PC-3 (cell line): ENCODE measurements around the gene MLF2. TPM values are rescaled to one million over a fixed set of nuclear protein-coding genes. Genes with fewer than 3 reads are reported as not detected.

Source experiments
- ATAC-seq: fragments of 200-7000 bp; cut with Tn5 transposase; 2 replicates; pipeline ENCODE4 v1.9.1; 2020; ENCODE audit warnings: mild to moderate bottlenecking, moderate library complexity
- BruUV-seq: library from RNA; stranded (reverse); fragments of 400-500 nt; replicated peaks from 2 replicates; lab custom pipeline; 2021; lab: Mats Ljungman, UMichigan
- CTCF ChIA-PET: fragments of 300-600 bp; sonication (Branson Sonifier 250); formaldehyde crosslinking; loops from one replicate; lab custom pipeline; 2022; ENCODE audit warnings: antibody characterized with exemption; lab: Charles Lee
- POLR2A ChIA-PET: fragments of 300-600 bp; sonication (Branson Sonifier 250); formaldehyde crosslinking; loops from one replicate; lab custom pipeline; 2022; ENCODE audit warnings: antibody characterized with exemption; ENCODE audit not compliant: unreplicated experiment; lab: Charles Lee
- DNase-seq: peaks from one replicate; pipeline ENCODE4 v3.0.0-alpha.2; 2015
- H2AFZ ChIP-seq: fragments of 300-600 bp; sonication (generic); 2 replicates; pipeline ENCODE4 v1.6.0; 2016; ENCODE audit warnings: antibody characterized with exemption, low read length
- H3F3A ChIP-seq: fragments of 300-600 bp; sonication (generic); one replicate; pipeline ENCODE4 v1.6.0; 2017; ENCODE audit warnings: antibody characterized with exemption, low read length, control low read depth, mild to moderate bottlenecking; ENCODE audit not compliant: unreplicated experiment
- H3K27ac ChIP-seq: fragments of 300-600 bp; sonication (generic); 2 replicates; pipeline ENCODE4 v1.5.1; 2016; ENCODE audit warnings: mild to moderate bottlenecking, low read length
- H3K27me3 ChIP-seq: fragments of 300-600 bp; sonication (generic); 2 replicates; pipeline ENCODE4 v1.6.1; 2016; ENCODE audit warnings: low read length, mixed read lengths
- H3K36me3 ChIP-seq: fragments of 300-600 bp; sonication (generic); 2 replicates; pipeline ENCODE4 v1.6.1; 2016; ENCODE audit warnings: low read depth, mixed run types, low read length, mixed read lengths
- H3K4me1 ChIP-seq: fragments of 300-600 bp; sonication (generic); 2 replicates; pipeline ENCODE4 v1.5.1; 2016; ENCODE audit warnings: low read length; ENCODE audit not compliant: insufficient read depth
- H3K4me2 ChIP-seq: fragments of 300-600 bp; sonication (generic); 2 replicates; pipeline ENCODE4 v1.6.0; 2016; ENCODE audit warnings: low read length
- H3K4me3 ChIP-seq: fragments of 300-600 bp; sonication (generic); 2 replicates; pipeline ENCODE4 v1.5.1; 2016; ENCODE audit warnings: mild to moderate bottlenecking, low read length, mixed read lengths
- H3K79me2 ChIP-seq: fragments of 300-600 bp; sonication (generic); 2 replicates; pipeline ENCODE4 v1.6.1; 2017; ENCODE audit warnings: low read length, mixed read lengths
- H3K9ac ChIP-seq: fragments of 300-600 bp; sonication (generic); 2 replicates; pipeline ENCODE4 v1.6.0; 2016; ENCODE audit warnings: mild to moderate bottlenecking, low read length
- H3K9me2 ChIP-seq: fragments of 300-600 bp; sonication (generic); replicated peaks from 2 replicates; pipeline ENCODE4 v1.6.1; 2016; ENCODE audit warnings: mixed run types, low read length, mixed read lengths
- H3K9me3 ChIP-seq: fragments of 300-600 bp; sonication (generic); 2 replicates; pipeline ENCODE4 v1.6.1; 2016; ENCODE audit warnings: low read length, mixed read lengths
- H4K20me1 ChIP-seq: fragments of 300-600 bp; sonication (generic); 2 replicates; pipeline ENCODE4 v1.6.1; 2016; ENCODE audit warnings: low read length, mixed read lengths
- CTCF ChIP-seq: fragments of 300-600 bp; sonication (generic); conservative IDR thresholded peaks from 2 replicates; pipeline ENCODE4 v1.5.1; 2017; ENCODE audit warnings: antibody characterized with exemption, low read depth, mild to moderate bottlenecking, low read length
- EZH2 ChIP-seq: fragments of 300-600 bp; sonication (generic); IDR thresholded peaks from one replicate; pipeline ENCODE4 v1.6.1; 2017; ENCODE audit warnings: antibody characterized with exemption, mild to moderate bottlenecking, low read length; ENCODE audit not compliant: unreplicated experiment
- EZH2phosphoT487 ChIP-seq: fragments of 300-600 bp; sonication (generic); IDR thresholded peaks from 2 replicates; pipeline ENCODE4 v1.6.1; 2018; ENCODE audit warnings: mild to moderate bottlenecking, antibody characterized with exemption, low read length, borderline replicate concordance
- intact Hi-C: fragments of 100-400 bp; cut with micrococcal nuclease; formaldehyde crosslinking; loops from 2 replicates; pipeline ENCODE4 v1.9.0; 2023
- total RNA-seq: library from RNA; depleted of rRNA; stranded (reverse); fragments of >200 nt; gene quantifications from 2 replicates; pipeline ENCODE4 v1.2.3, GENCODE V29; 2014

The MLF2 gene
- total RNA-seq, 1 experiment from 2014 or later = 222 TPM

- Histone ChIP-seq H3K9ac (no peak overlapping the region), H3K36me3 (no peaks in the 10 kb centered on the region), H4K20me1 (no peaks in the 10 kb centered on the region), H3K27me3 (no peaks in the 10 kb centered on the region), H3K4me3 (no peak overlapping the region), H2AFZ (no peak overlapping the region), H3K9me3 (no peaks in the 10 kb centered on the region), H3F3A (no peaks in the 10 kb centered on the region), H3K79me2 (no peaks in the 10 kb centered on the region), H3K4me1 (no peaks in the 10 kb centered on the region), H3K4me2 (no peak overlapping the region), H3K9me2 (no peaks in the 10 kb centered on the region), H3K27ac (no peak overlapping the region)
- CTCF ChIA-PET = no interaction called here
- no peak for ATAC-seq
- POLR2A ChIA-PET = no interaction called here
- TF ChIP-seq EZH2 (no peak), EZH2phosphoT487 (no peak), CTCF (no peak)
- DNase-seq = no peak
- BruUV-seq = no TSS peak
- intact Hi-C loops = no loop called here
Observed at GRCh38 chr12:6783828-6784227, 30.9 kb upstream of the MLF2 start.

- Histone ChIP-seq H3K4me1 (peaks cover 4% of the 10 kb centered on the region; the same call in 1 of the 2 replicates), H3K9me3 (no peaks in the 10 kb centered on the region), H3K36me3 (no peaks in the 10 kb centered on the region), H4K20me1 (no peaks in the 10 kb centered on the region), H3K4me2 (no peak overlapping the region), H3K4me3 (no peak overlapping the region), H3K9ac (no peak overlapping the region), H3F3A (no peaks in the 10 kb centered on the region), H3K79me2 (no peaks in the 10 kb centered on the region), H3K27ac (no peak overlapping the region), H2AFZ (no peak overlapping the region), H3K27me3 (no peaks in the 10 kb centered on the region), H3K9me2 (no peaks in the 10 kb centered on the region)
- intact Hi-C loops = no loop called here
- ATAC-seq = no peak
- no TSS peak for BruUV-seq
- POLR2A ChIA-PET = no interaction called here
- CTCF ChIA-PET = no interaction called here
- DNase-seq = no peak
- TF ChIP-seq EZH2phosphoT487 (no peak), CTCF (no peak), EZH2 (no peak)
Observed at GRCh38 chr12:6782850-6783566, 30.1 kb upstream of the MLF2 start.

- Histone ChIP-seq H3K36me3 (no peaks in the 10 kb centered on the region), H3K9me3 (no peaks in the 10 kb centered on the region), H3K9me2 (no peaks in the 10 kb centered on the region), H3K79me2 (no peaks in the 10 kb centered on the region), H4K20me1 (no peaks in the 10 kb centered on the region), H3F3A (no peaks in the 10 kb centered on the region), H3K9ac (no peak overlapping the region), H3K4me3 (no peak overlapping the region), H3K27me3 (no peaks in the 10 kb centered on the region), H3K27ac (no peak overlapping the region), H3K4me1 (peaks cover 4% of the 10 kb centered on the region; the same call in 1 of the 2 replicates), H2AFZ (no peak overlapping the region), H3K4me2 (no peak overlapping the region)
- ChIA-PET POLR2A (no interaction called here), CTCF (no interaction called here)
- ATAC-seq (no peak), DNase-seq (no peak)
- TF ChIP-seq EZH2phosphoT487 (no peak), EZH2 (no peak), CTCF (no peak)
- intact Hi-C loops = no loop called here
- no TSS peak for BruUV-seq
Observed at GRCh38 chr12:6782119-6782518, 29.2 kb upstream of the MLF2 start.
